ENCODE measurements around the gene DPYSL5.

GRCh38 chr2:26911911-26912861 lies 64.3 kb downstream of the DPYSL5 start:
- TF ChIP-seq POLR2A (IDR thresholded peaks at IDR 0.05): no peak
- TF ChIP-seq CTCF (IDR thresholded peaks at IDR 0.05): no peak

Data from right lobe of liver (tissue), 4 donors.